Bronchial epithelial cell (primary cell): Measurements from ENCODE around the gene ZNF205. TPM values are rescaled to one million over a fixed set of nuclear protein-coding genes. Genes with fewer than 3 reads are reported as not detected.

Experiments used
- DNase-seq: peaks from one replicate; pipeline ENCODE4 v3.0.0-alpha.2; 2010; ENCODE audit warnings: low read depth
- FAIRE-seq: peaks from 2 replicates; lab custom pipeline; 2011; peaks lifted over from hg19 to GRCh38; lab: Jason Lieb, UNC
- H3K27me3 ChIP-seq: 2 replicates; pipeline ENCODE4 v1.5.1; 2011; ENCODE audit warnings: low read length; ENCODE audit not compliant: control insufficient read depth, insufficient read depth
- H3K36me3 ChIP-seq: 2 replicates; pipeline ENCODE4 v1.5.1; 2011; ENCODE audit warnings: low read length; ENCODE audit not compliant: control insufficient read depth, insufficient read depth
- H3K4me3 ChIP-seq: 2 replicates; pipeline ENCODE4 v1.5.1; 2011; ENCODE audit warnings: mild to moderate bottlenecking, low read depth, low read length, control low read depth
- CTCF ChIP-seq: IDR thresholded peaks from 2 replicates; pipeline ENCODE4 v1.5.1; 2011; ENCODE audit warnings: mild to moderate bottlenecking, moderate library complexity, low read length, control low read depth, inconsistent platforms; ENCODE audit not compliant: insufficient read depth, severe bottlenecking
- total RNA-seq: library from RNA; depleted of rRNA; stranded (reverse); fragments of >200 nt; gene quantifications from 2 replicates; pipeline ENCODE4 v1.2.1, GENCODE V29; 2014

The ZNF205 gene
- total RNA-seq, 1 donor from 2014 or later, result 22.4 TPM

DNA sequence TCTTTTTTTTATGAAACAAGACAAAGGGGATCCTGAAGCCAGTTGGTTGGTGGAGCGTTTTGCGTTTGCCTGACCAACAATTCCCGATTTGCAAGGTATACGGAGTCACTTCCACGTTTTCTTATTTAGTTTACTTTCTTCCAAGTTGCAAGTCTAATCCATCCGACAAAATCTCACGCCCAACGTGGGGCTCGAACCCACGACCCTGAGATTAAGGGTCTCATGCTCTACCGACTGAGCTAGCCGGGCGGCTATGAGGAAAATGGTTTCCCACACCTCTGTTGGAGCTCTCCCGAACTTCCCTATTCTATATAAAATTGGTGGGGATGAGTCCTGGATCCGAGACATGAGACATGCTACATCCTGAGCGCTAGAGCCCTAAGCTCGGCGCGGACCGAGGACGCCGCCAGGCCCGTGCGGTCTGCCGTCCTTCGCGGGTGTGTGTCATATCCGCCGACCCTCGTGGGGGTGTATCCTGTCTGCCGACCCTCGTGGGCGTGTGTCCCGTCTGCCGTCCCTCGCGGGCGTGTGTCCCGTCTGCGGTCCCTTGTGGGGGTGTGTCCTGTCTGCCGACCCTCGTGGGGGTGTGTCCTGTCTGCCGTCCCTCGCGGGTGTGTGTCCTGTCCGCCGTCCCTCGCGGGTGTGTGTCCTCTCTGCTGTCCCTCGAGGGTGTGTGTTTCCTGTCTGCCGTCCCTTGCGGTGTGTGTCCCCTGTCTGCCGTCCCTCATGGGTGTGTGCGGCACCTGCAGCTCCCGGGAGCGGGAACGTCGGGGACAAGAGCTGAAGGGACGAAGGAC lies 45.0 kb downstream of the ZNF205 start:
- Histone ChIP-seq H3K36me3 (no peaks in the 10 kb centered on the region), H3K4me3 (peak overlapping the region; percentile 83), H3K27me3 (no peaks in the 10 kb centered on the region)
- no peak for FAIRE-seq
- DNase-seq, result peak; percentile 92
- TF ChIP-seq CTCF, result no peak

DNA sequence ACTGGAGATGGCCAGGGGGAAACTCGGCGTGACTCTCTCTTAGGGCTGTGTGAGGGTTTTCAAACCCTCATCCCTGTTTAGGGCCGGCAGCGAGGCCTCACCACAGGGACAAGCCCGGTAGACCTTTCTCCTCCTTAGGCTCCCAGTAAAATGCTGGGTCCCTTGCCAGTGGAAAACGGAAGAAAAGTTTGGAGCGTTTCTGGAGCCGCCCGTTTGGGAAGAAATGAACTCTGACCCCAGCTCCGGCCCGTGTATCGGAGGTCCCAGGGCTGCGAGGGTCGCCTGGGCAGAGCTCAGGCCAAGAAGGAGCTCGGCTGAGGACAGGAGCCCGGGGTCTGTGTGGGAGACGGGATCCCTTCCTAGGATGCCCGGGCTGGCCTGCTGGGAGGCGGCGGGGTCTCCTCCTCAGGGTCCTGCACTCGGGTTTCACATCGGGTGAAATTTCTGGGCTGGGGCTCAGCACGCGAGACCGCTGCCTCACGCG lies 45.7 kb downstream of the ZNF205 start:
- Histone ChIP-seq H3K36me3 (no peaks in the 10 kb centered on the region), H3K4me3 (peak overlapping the region; percentile 83), H3K27me3 (no peaks in the 10 kb centered on the region)
- no peak for DNase-seq
- no peak for FAIRE-seq
- no peak for TF ChIP-seq CTCF

GRCh38 chr16:3158510-3159314 lies 46.3 kb downstream of the ZNF205 start:
- H3K27me3 ChIP-seq, result no peaks in the 10 kb centered on the region
- peak; percentile 75 for DNase-seq
- no peak for TF ChIP-seq CTCF
- peak overlapping the region; percentile 83 for H3K4me3 ChIP-seq
- FAIRE-seq, result no peak
- H3K36me3 ChIP-seq, result no peaks in the 10 kb centered on the region

- FAIRE-seq, result no peak
These were observed 49.0 kb downstream of the ZNF205 start for GRCh38 chr16:3161235-3162018.

More at GRCh38 chr16:3161235-3162018, 49.0 kb downstream of the ZNF205 start:
- Histone ChIP-seq H3K4me3 (no peak overlapping the region), H3K36me3 (no peaks in the 10 kb centered on the region), H3K27me3 (no peaks in the 10 kb centered on the region)
- no peak for DNase-seq
- no peak for TF ChIP-seq CTCF
